Right ventricle myocardium superior (tissue), 1 donor: Measurements from ENCODE around the gene FAM222B. TPM values are rescaled to one million over a fixed set of nuclear protein-coding genes. Genes with fewer than 3 reads are reported as not detected.

ENCODE experiments used
- ATAC-seq: fragments of 200-7000 bp; cut with Tn5 transposase; one replicate; pipeline ENCODE4 v1.9.1; 2020; ENCODE audit warnings: mild to moderate bottlenecking; ENCODE audit not compliant: poor library complexity
- DNase-seq: peaks from one replicate; pipeline ENCODE4 v3.0.0-alpha.2; 2020
- intact Hi-C: fragments of 100-400 bp; cut with DNase I; formaldehyde crosslinking; loops from one replicate; pipeline ENCODE4 v1.11.2; 2022
- microRNA-seq: library from miRNA; unstranded; fragments of <30 nt; microRNA quantifications from one replicate; pipeline ENCODE4 v1.2.0, GENCODE V29; 2020
- total RNA-seq: library from RNA; stranded (reverse); fragmentation: NEBNext Ultra II Directional; extraction: Animal tissue kit (Norgen Biotek cat#: 25700); gene quantifications from one replicate; pipeline ENCODE4 v1.2.1, GENCODE V29; 2021
- donor health status: DM: no; HTN: yes; CAD: no; lungs with severe emphysema.

Gene FAM222B
- total RNA-seq, 1 donor from 2014 or later: 15.6 TPM

- DNase-seq: no peak
- no peak for ATAC-seq
- intact Hi-C loops: no loop called here
These were observed 129.7 kb downstream of the FAM222B start for GRCh38 chr17:28712705-28713415.

GRCh38 chr17:28712032-28712704 is 130.4 kb downstream of the FAM222B start:
- DNase-seq (peak; percentile 81), ATAC-seq (peak; percentile 14)
- intact Hi-C loops: no loop called here

- ATAC-seq (no peak), DNase-seq (no peak)
- intact Hi-C loops: no loop called here
These were observed 130.9 kb downstream of the FAM222B start, which contains the start of gene PROCA1 for GRCh38 chr17:28711723-28712031. PROCA1 (minus strand) TSS chr17:28711888; CDS start chr17:28711660, 228 bp downstream.

GRCh38 chr17:28710861-28711722 is 131.5 kb downstream of the FAM222B start:
- intact Hi-C loops: no loop called here
- peak; percentile 93 for DNase-seq
- peak; percentile 96 for ATAC-seq

- no peak for ATAC-seq
- intact Hi-C loops: no loop called here
- no peak for DNase-seq
These were observed 135.3 kb downstream of the FAM222B start for GRCh38 chr17:28707339-28707720.

GRCh38 chr17:28706471-28707338 is 135.9 kb downstream of the FAM222B start:
- DNase-seq (no peak), ATAC-seq (no peak)
- intact Hi-C loops: no loop called here

Small RNA genes within 50 kb of the gene (microRNA-seq; reads per million reads assigned to microRNA genes)
- not detected for gene MIR451B

Other genes with a start within 250 kb of the FAM222B start
- 1.1 TPM for gene SPAG5, start 243.8 kb downstream of the FAM222B start, total RNA-seq
- gene RSKR, start 228.6 kb downstream of the FAM222B start, total RNA-seq: 4.8 TPM
- 69.2 TPM for gene BLTP2, start 197.6 kb downstream of the FAM222B start, total RNA-seq
- 26.4 TPM for gene SDF2, start 180.9 kb downstream of the FAM222B start, total RNA-seq
- gene SUPT6H, start 180.6 kb downstream of the FAM222B start, total RNA-seq: 38.8 TPM
- gene PROCA1, start 130.9 kb downstream of the FAM222B start, total RNA-seq: 1.3 TPM
- gene RAB34, start 124.9 kb downstream of the FAM222B start, total RNA-seq: 14.5 TPM
- 858 TPM for gene RPL23A, start 122.8 kb downstream of the FAM222B start, total RNA-seq
- 1.9 TPM for gene TLCD1, start 116.6 kb downstream of the FAM222B start, total RNA-seq
- 0.30 TPM for gene NEK8, start 114.0 kb downstream of the FAM222B start, total RNA-seq
- gene TRAF4, start 98.8 kb downstream of the FAM222B start, total RNA-seq: 2.4 TPM
- gene ERAL1, start 12.2 kb upstream of the FAM222B start, total RNA-seq: 36.4 TPM
- gene FLOT2, start 54.9 kb upstream of the FAM222B start, total RNA-seq: 101 TPM
- gene DHRS13, start 60.3 kb upstream of the FAM222B start, total RNA-seq: 2.9 TPM
- 14.8 TPM for gene PHF12, start 108.7 kb upstream of the FAM222B start, total RNA-seq
- gene SEZ6, start 163.2 kb upstream of the FAM222B start, total RNA-seq: not detected
- 1.00 TPM for gene PIPOX, start 200.4 kb upstream of the FAM222B start, total RNA-seq